HepG2 (cell line): ENCODE results near the gene IP6K3. TPM values are rescaled to one million over a fixed set of nuclear protein-coding genes. Genes with fewer than 3 reads are reported as not detected.

Source experiments
- BRF2 ChIP-seq: sonication (generic); formaldehyde crosslinking; IDR thresholded peaks from 2 replicates; pipeline ENCODE4 v1.8.1; 2022; ENCODE audit warnings: mild to moderate bottlenecking, missing genetic modification reagents
- EHMT2 ChIP-seq: fragments of 200-600 bp; sonication (generic); IDR thresholded peaks from 2 replicates; pipeline ENCODE4 v1.7.0; 2017; ENCODE audit warnings: antibody characterized with exemption, low read depth, low read length, borderline replicate concordance
- FOXP1 ChIP-seq, 2 experiments: fragments of 450-650 bp in 1 of 2; IDR thresholded peaks; 2 replicates each; pipeline ENCODE4 v1.6.1; 2017 to 2018; ENCODE audit warnings: antibody characterized with exemption in 1 of 2
- GMEB2 ChIP-seq: IDR thresholded peaks from 2 replicates; pipeline ENCODE4 v1.6.1; 2016; ENCODE audit warnings: missing biosample characterization, missing genetic modification reagents, low read depth
- HMG20B ChIP-seq: conservative IDR thresholded peaks from 2 replicates; pipeline ENCODE4 v1.6.1; 2016; ENCODE audit warnings: missing genetic modification reagents, missing compliant biosample characterization
- MEIS1 ChIP-seq: sonication (generic); formaldehyde crosslinking; IDR thresholded peaks from 2 replicates; pipeline ENCODE4 v1.9.0; 2021; ENCODE audit warnings: mild to moderate bottlenecking, missing genetic modification reagents, moderate library complexity, borderline replicate concordance
- NR2F2 ChIP-seq: IDR thresholded peaks from 2 replicates; pipeline ENCODE4 v1.6.1; 2012; ENCODE audit warnings: low read depth, inconsistent platforms, borderline replicate concordance
- ONECUT2 ChIP-seq: sonication (generic); formaldehyde crosslinking; IDR thresholded peaks from 2 replicates; pipeline ENCODE4 v1.4.0; 2020; ENCODE audit warnings: missing genetic modification reagents
- PTBP1 ChIP-seq: fragments of 200-400 bp; formaldehyde crosslinking; IDR thresholded peaks from 2 replicates; pipeline ENCODE4 v1.6.1; 2018; ENCODE audit warnings: low read length, low read depth; ENCODE audit not compliant: poor library complexity, severe bottlenecking
- RARA ChIP-seq: IDR thresholded peaks from 2 replicates; pipeline ENCODE4 v1.6.1; 2016; ENCODE audit warnings: missing genetic modification reagents, missing compliant biosample characterization
- SYNCRIP ChIP-seq: fragments of 200-400 bp; formaldehyde crosslinking; IDR thresholded peaks from 2 replicates; pipeline ENCODE4 v1.6.1; 2018; ENCODE audit warnings: mild to moderate bottlenecking, low read depth, low read length; ENCODE audit not compliant: insufficient read depth
- TBL1XR1 ChIP-seq: fragments of 150-350 bp; IDR thresholded peaks from 2 replicates; pipeline ENCODE4 v1.6.1; 2014; ENCODE audit warnings: borderline replicate concordance, low read length; ENCODE audit not compliant: partially characterized antibody
- ZBTB7A ChIP-seq: sonication (generic); formaldehyde crosslinking; IDR thresholded peaks from 2 replicates; pipeline ENCODE4 v1.8.0; 2022; ENCODE audit warnings: mild to moderate bottlenecking, missing genetic modification reagents
- ZFP82 ChIP-seq: sonication (generic); formaldehyde crosslinking; IDR thresholded peaks from 2 replicates; pipeline ENCODE4 v1.5.1; 2020; ENCODE audit warnings: mild to moderate bottlenecking, missing genetic modification reagents, borderline replicate concordance
- ZNF263 ChIP-seq: sonication (generic); formaldehyde crosslinking; IDR thresholded peaks from 2 replicates; pipeline ENCODE4 v1.4.0; 2020; ENCODE audit warnings: missing genetic modification reagents
- ZNF280B ChIP-seq: sonication (generic); formaldehyde crosslinking; IDR thresholded peaks from 2 replicates; pipeline ENCODE4 v1.5.0; 2020; ENCODE audit warnings: missing genetic modification reagents, mild to moderate bottlenecking, borderline replicate concordance
- ZNF431 ChIP-seq: sonication (generic); formaldehyde crosslinking; IDR thresholded peaks from 2 replicates; pipeline ENCODE4 v1.9.0; 2022; ENCODE audit warnings: missing genetic modification reagents, low read depth, mild to moderate bottlenecking, borderline replicate concordance
- ZNF572 ChIP-seq: sonication (generic); formaldehyde crosslinking; IDR thresholded peaks from 2 replicates; pipeline ENCODE4 v1.5.1; 2020; ENCODE audit warnings: mild to moderate bottlenecking, missing genetic modification reagents
- ZNF724P ChIP-seq: sonication (generic); formaldehyde crosslinking; IDR thresholded peaks from 2 replicates; pipeline ENCODE4 v1.8.0; 2022; ENCODE audit warnings: missing genetic modification reagents, borderline replicate concordance
- ZNF737 ChIP-seq: sonication (generic); formaldehyde crosslinking; IDR thresholded peaks from 2 replicates; pipeline ENCODE4 v1.5.0; 2020; ENCODE audit warnings: missing genetic modification reagents, mild to moderate bottlenecking, borderline replicate concordance
- ZNF776 ChIP-seq: sonication (generic); formaldehyde crosslinking; IDR thresholded peaks from 2 replicates; pipeline ENCODE4 v1.4.0; 2020; ENCODE audit warnings: mild to moderate bottlenecking, missing genetic modification reagents
- ZXDC ChIP-seq: sonication (generic); formaldehyde crosslinking; IDR thresholded peaks from 2 replicates; pipeline ENCODE4 v1.5.0; 2020; ENCODE audit warnings: mild to moderate bottlenecking, missing genetic modification reagents
- polyA plus RNA-seq, 8 experiments: library from polyadenylated mRNA; depleted of rRNA in 3 of 8; stranded (reverse) in 7 of 8; unstranded in 1 of 8; fragments of >200 nt; fragmentation: Illumina TruSeq in 4 of 8; extraction: Trizol in 4 of 8; gene quantifications; 2 replicates each; pipeline versions ENCODE4 v1.2.1 to v1.2.3, GENCODE V29; 2011 to 2016; ENCODE audit warnings: low read depth in 4 of 8, missing spikeins in 1 of 8, mixed read lengths in 1 of 8; ENCODE audit not compliant: insufficient read depth in 1 of 8
- total RNA-seq, 5 experiments: library from RNA; depleted of rRNA; stranded (reverse); fragments of >200 nt; fragmentation: Illumina TruSeq; extraction: Trizol; gene quantifications; 2 replicates each; pipeline ENCODE4 v1.2.3, GENCODE V29; 2016; ENCODE audit warnings: low read depth in 1 of 5

The IP6K3 gene
- total and polyA plus RNA-seq, 2 of the 13 experiments (the other 11 are each of a cell fraction or from before 2014, with no cell fraction given) = 0.11 to 0.18 TPM

GRCh38 chr6:33787954-33788693 lies 41.4 kb upstream of the IP6K3 start (continued):
- no peak for TF ChIP-seq ZFP82
- no peak for TF ChIP-seq EHMT2
- peak; percentile 55 for TF ChIP-seq ZBTB7A (CRISPR knock-in tag)
- 0 out of 2 replicates have a peak, but pooled peaks have one; percentile 41 for TF ChIP-seq BRF2 (CRISPR knock-in tag)
- TF ChIP-seq ZNF280B (CRISPR knock-in tag) = no peak
- no peak for TF ChIP-seq ZXDC (CRISPR knock-in tag)
- no peak; the same call in none of the 2 replicates for TF ChIP-seq MEIS1 (CRISPR knock-in tag)
- no peak for TF ChIP-seq TBL1XR1
- TF ChIP-seq ZNF776 (CRISPR knock-in tag) = no peak
- no peak for TF ChIP-seq SYNCRIP
- no peak for TF ChIP-seq PTBP1
- peak; percentile 32; the same call in 1 of the 2 replicates for TF ChIP-seq NR2F2
- TF ChIP-seq HMG20B = 0 out of 2 replicates have a peak, but pooled peaks have one; percentile 35
- TF ChIP-seq RARA (CRISPR knock-in tag) = peak; percentile 44
- no peak for TF ChIP-seq ZNF724P
- no peak for TF ChIP-seq ZNF737
- TF ChIP-seq ZNF431 (CRISPR knock-in tag) = peak; percentile 57; the same call in 1 of the 2 replicates
- peak; percentile 70; the same call in 1 of the 2 replicates for TF ChIP-seq ZNF572 (CRISPR knock-in tag)
- TF ChIP-seq FOXP1 (IDR thresholded peaks at IDR 0.05) = no peak
- TF ChIP-seq FOXP1 (CRISPR knock-in tag; IDR thresholded peaks at IDR 0.05) = no peak
- peak; percentile 12; the same call in 1 of the 2 replicates for TF ChIP-seq ZNF263 (CRISPR knock-in tag)
- peak; percentile 51; the same call in 1 of the 2 replicates for TF ChIP-seq GMEB2 (CRISPR knock-in tag)
- TF ChIP-seq ONECUT2 (CRISPR knock-in tag) = no peak
